Adipose tissue (tissue), 3 donors: ENCODE data around the gene KLC3. TPM values are rescaled to one million over a fixed set of nuclear protein-coding genes. Genes with fewer than 3 reads are reported as not detected.
"Not testable (repeated sequence)": the region's sequence is repeated elsewhere in the genome, so short reads cannot be mapped to it uniquely, and the experiment has no call there.

Experiments
- H3K27ac ChIP-seq: one replicate; pipeline ENCODE4 v1.5.1; 2013; ENCODE audit warnings: low read depth, low read length
- WGBS, 3 donors: extraction: QIAGEN DNeasy Blood & Tissue Kit; methylation state at CpG; one replicate each; pipeline ENCODE4 v1.1.7; 2013; 5-methylcytosine and 5-hydroxymethylcytosine counted together
- polyA plus RNA-seq, 3 donors: library from polyadenylated mRNA; stranded (reverse); fragments of 200-250 nt; gene quantifications; one replicate each; pipeline ENCODE4 v1.2.3, GENCODE V29; 2013
- donor health status: healthy with polysubstance abuse.
- donor health status: Bipolar disorder and iron deficiency.
- donor health status: healthy.

Gene KLC3
- 1 to 10 TPM in 1 of 3 donors, under 1 TPM in 1, not detected in 1; 0.18 to 3.2 TPM for polyA plus RNA-seq

DNA sequence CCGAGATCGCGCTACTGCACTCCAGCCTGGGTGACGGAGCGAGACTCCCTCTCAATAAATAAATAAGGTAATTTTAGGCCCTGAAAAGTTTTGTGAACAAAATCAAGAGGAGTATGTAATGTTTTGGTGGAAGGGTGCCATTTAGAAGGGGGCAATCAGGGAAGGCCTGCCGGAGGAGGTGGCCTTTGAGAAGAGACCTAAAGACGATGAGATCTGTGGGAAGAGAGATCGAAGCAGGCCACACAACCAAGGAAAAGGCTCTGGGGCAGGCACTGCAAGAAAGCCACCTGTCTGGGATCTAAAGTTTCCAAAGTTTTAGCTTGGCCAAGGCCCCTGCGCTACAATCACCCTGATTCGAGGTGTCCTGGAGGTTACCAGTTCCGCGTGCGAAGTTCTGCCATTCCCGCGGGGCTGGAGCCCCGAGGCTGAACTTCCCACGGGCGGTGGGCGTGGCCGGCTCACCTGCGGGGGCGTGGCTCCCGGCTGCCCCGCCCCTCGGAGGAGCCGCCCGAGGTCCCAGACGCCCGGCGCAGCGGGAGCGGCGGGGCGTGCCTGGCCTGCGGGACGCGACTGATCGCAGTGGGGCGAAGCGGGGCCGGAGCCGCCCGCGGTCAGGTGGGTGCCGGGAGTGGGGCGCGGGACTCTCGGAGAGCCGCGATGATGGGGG is at the start of gene KLC3:
TSS of gene KLC3 (plus strand) at position 519 of the 667 bp plus-strand sequence. CDS start 4,792 bp downstream, outside the sequence.
- WGBS, 3 donors, result 10 to 12% (median 11%) methylated on average over 49 to 50 of the region's 50 CpGs
- no peak within 1 kb of the TSS for H3K27ac ChIP-seq

DNA sequence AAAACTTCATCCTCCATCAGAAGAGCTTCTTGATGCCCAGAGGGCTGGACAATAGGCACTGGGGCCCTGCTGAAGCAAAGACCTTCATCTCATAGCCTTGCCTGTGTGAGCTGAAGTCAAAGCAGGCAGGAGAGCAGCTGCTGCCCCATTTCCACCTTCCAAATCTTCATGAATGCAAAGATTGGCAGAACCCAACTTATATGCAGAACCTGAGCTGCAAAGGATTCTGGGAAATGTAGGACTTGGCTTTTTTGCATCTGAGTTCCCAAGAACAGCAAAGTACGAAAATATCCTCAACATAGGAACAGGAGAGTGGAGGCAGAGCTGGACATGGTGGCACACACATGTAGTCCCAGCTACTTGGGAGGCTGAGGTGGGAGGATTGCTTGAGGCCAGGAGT is 48.7 kb upstream of the KLC3 start:
- WGBS, 3 donors, result 94 to 100% (median 96%) methylated on average over 1 of the region's 1 CpG
- H3K27ac ChIP-seq, result no peak overlapping the region

DNA sequence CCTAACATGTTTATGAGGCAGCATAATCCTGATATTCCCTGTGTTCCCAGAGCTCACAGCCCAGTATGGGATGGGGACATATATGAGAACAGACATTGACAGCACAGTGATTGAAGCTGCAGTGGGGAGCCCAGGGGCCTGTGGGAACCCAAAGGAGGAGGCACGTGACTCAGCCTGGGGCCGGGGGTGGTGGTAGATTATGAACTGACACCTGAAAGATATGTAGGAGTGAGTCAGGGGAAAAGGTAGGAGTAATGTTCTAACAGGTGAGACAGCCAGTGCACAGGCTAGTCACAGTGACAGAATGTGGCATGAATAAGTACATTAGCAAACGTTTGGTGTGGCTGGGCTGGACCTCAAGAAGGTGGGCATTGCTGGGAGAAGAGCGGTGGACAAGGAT is 46.9 kb upstream of the KLC3 start:
- 77 to 90% (median 80%) methylated on average over 4 of the region's 4 CpGs for WGBS, 3 donors
- no peak overlapping the region for H3K27ac ChIP-seq

DNA sequence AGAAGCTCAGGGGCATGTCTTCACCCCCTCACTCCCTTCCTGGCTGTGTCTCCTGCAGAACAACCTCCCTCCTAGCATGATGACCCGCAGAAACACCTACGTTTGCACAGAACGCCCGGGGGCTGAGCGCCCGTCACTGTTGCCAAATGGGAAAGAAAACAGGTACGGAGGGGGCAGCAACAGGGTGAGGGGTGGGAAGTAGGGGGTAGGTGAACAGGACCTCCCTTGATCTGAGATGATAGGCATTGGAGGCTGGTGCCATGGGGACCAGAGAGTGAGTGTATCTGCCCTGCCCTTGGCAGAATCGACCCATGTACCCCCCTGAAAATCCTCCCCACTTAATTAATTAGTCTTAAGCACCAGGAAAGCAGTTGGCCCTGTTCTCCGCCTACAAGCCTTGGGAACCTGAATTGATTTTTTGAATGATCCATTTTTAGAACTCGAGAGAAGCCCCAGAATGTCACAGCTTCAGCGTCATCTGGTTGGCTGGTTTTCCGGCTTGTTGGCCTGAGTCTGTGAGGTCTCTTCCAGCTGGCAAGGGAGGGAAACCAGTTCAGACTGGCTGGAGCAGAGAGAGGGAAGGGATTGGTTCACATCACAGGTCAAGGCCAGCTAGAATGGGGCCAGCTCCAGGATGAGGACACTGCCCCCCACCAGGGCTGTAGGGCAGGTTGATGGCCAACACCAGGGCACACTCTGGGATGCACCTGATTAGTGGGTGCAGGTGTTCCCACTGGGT is 46.1 kb upstream of the KLC3 start:
- H3K27ac ChIP-seq, result no peak overlapping the region
- WGBS, 3 donors, result 47 to 88% (median 85%) methylated on average over 12 of the region's 12 CpGs

DNA sequence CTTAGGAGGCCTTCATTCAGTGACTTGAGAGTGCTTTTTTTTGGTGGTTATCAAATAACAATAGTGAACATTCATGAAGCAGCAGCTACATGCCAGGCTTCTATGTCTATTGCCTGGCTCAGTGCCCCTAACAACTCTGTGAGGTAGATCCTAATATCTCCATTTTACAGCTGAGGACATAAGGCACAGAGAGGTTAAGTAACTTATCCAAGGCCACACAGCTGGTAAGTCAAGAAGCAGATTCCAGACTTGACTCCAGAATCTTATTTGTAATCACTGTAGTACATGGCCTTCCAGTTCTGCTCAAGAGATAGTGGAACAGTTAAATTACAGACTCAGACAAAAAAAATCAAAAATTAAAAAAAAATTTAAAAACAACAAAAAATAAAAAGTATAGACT is 44.7 kb upstream of the KLC3 start:
- no peak overlapping the region for H3K27ac ChIP-seq

DNA sequence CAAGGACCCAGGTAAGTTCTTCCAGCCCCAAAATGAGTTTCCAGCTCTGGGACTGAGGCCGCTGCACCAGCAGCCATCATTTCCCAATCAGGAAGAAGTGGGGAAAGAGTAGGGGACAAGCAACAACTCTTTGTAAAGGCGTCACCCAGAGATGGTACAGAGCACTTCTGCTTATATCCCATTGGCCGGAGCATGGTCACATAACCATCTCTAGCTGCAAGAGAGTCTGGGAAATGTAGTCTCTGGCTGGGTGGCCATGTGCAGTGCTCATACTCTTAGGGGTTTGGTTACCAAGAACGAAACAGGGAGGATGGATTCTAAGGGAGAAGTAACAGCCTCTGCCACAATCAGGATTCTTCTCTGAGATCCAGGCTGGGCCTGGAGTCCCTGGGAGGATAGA is 44.2 kb upstream of the KLC3 start:
- 76 to 100% (median 77%) methylated on average over 4 of the region's 4 CpGs for WGBS, 3 donors
- H3K27ac ChIP-seq, result no peak overlapping the region

DNA sequence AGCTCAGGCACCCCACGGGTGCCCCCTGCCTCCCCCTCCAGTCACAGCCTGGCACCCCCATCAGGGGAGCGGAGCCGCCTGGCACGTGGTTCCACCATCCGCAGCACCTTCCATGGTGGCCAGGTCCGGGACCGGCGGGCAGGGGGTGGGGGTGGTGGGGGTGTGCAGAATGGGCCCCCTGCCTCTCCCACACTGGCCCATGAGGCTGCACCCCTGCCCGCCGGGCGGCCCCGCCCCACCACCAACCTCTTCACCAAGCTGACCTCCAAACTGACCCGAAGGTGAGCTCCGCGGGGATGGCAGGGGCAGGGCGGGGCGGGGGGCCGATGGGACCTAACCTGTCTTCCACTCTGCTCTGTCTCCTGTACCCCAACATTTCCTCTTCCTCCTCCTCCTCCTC is 42.9 kb upstream of the KLC3 start:
- 93 to 100% (median 95%) methylated on average over 9 to 18 of the region's 18 CpGs for WGBS, 3 donors
- H3K27ac ChIP-seq, result no peak overlapping the region

DNA sequence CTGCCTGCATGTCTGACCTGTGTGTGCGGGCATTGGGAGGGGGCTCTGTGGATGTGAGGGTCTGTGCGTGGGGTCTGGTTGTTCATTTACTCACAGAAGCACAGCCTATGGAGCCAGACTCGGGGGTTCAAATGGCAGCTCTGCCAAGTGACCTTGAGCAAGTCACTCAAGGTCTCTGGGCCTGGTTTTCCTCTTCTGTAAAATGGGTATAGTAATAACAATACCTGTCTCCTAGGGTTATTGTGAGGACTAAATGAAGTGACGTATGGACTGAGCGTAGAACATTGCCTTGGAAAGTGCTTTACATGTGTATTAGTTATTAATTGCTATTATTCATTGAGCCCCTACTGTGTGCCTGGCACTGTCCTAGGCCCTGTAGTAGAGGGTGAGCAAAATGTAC is 42.3 kb upstream of the KLC3 start:
- WGBS, 3 donors, result 83 to 95% (median 95%) methylated on average over 5 of the region's 5 CpGs
- H3K27ac ChIP-seq, result no peak overlapping the region

DNA sequence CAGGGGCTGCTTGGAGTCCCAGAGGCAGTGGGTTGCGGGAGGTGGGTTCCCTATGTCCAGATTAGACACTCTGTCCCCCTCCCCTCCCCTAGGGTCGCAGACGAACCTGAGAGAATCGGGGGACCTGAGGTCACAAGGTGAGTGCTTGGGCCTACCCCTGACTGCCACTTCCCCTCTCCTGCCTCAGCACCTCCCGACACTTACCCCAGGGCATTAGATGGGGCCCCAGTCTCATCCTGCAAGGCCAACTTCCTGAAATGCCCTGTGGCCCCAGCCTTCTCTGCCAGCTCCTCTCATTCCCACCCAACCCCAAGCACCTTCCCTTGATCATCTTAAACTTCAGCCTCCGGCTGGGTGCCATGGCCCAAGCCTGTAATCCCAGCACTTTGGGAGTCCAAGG is 40.8 kb upstream of the KLC3 start:
- 79 to 98% (median 91%) methylated on average over 6 of the region's 6 CpGs for WGBS, 3 donors

DNA sequence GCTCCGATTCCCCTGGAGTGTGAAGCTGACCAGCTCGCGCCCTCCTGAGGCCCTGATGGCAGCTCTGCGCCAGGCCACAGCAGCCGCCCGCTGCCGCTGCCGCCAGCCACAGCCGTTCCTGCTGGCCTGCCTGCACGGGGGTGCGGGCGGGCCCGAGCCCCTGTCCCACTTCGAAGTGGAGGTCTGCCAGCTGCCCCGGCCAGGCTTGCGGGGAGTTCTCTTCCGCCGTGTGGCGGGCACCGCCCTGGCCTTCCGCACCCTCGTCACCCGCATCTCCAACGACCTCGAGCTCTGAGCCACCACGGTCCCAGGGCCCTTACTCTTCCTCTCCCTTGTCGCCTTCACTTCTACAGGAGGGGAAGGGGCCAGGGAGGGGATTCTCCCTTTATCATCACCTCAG is 38.1 kb upstream of the KLC3 start:
- no peak overlapping the region for H3K27ac ChIP-seq
- 90 to 94% (median 93%) methylated on average over 17 to 27 of the region's 27 CpGs for WGBS, 3 donors

More for the DNA sequence above, 40.8 kb upstream of the KLC3 start:
- H3K27ac ChIP-seq, result no peak overlapping the region

DNA sequence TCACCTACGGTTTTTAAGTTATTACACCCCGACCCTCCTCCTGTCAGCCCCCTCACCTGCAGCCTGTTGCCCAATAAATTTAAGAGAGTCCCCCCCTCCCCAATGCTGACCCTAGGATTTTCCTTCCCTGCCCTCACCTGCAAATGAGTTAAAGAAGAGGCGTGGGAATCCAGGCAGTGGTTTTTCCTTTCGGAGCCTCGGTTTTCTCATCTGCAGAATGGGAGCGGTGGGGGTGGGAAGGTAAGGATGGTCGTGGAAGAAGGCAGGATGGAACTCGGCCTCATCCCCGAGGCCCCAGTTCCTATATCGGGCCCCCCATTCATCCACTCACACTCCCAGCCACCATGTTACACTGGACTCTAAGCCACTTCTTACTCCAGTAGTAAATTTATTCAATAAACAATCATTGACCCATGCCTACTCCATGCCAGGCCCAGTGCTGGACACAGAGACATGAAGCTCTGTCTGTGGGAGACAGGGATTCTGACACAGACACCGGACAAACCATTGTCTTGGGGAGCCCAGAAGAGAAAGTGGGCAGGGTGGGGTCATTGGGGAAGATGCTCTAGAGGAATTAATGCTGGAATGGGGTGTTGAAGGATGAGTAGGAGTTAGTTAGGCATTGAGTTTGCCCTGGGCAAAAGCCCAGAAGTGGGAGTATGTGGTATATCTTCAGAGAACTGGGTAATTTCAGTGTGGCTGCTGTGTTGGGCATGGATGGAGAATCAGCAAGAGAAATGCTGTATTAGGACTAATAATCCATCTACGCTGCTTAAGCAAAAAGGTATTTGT is 37.1 kb upstream of the KLC3 start:
- 95 to 96% (median 95%) methylated on average over 12 of the region's 12 CpGs for WGBS, 3 donors
- no peak overlapping the region for H3K27ac ChIP-seq

DNA sequence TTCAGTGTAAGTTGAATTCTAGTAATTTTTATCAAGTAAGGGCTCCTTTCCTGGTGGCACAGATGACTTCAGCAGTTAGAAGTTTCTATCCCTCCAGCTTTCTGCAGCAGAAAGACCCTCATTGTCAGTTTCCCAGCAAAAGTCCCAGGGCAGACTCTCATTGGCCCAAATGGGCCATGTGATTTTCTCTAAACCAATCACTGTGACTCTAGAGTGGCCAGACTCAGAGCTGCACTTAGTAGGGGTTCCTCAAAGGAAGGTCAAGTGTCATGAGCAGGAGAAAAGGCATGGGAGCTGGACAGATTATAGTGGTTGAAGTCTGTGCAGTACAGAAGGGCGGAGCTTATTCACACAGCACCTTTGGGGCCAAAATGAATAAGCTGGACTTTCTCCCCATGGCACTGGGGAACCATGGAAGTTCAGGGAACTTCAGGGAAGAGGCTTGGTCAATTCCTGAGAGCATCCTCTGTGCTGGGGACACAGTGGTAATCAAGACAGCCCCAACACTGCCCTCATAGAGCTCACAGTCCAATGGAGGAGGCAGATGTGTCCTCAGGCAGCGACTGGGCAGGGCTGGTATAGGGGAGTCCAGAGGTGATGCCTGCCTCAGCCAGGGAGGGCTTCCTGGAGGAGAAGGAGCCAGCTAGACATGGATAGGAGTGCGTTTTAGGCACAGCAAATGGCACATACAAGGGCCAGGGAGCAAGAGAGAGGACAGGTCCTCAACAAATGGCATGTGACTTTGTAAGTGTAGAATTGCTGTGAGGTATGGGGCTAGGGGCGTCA is 36.2 kb upstream of the KLC3 start:
- WGBS, 3 donors, result 72 to 81% (median 75%) methylated on average over 4 of the region's 4 CpGs
- H3K27ac ChIP-seq, result no peak overlapping the region

DNA sequence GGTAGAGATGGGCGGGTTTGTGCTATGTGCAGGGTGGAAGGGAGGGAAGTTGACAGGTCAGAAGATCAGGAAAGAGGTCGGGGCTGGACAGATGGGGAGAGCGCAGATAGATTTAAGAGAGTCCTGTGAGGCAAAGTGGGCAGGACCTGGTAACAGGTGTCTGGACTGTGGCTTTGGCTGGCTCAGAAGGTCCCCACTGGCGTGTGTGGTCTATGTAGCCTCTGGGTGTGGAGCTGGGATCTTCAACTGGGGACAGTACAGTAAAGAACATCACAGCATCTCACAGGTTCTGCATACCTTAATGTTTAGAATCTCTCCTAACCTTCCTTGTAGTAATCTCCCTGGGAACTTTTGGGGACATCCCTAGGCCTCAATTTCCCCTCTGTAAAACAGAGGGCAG is 35.5 kb upstream of the KLC3 start:
- WGBS, 3 donors, result 57 to 70% (median 62%) methylated on average over 4 of the region's 4 CpGs
- no peak overlapping the region for H3K27ac ChIP-seq

DNA sequence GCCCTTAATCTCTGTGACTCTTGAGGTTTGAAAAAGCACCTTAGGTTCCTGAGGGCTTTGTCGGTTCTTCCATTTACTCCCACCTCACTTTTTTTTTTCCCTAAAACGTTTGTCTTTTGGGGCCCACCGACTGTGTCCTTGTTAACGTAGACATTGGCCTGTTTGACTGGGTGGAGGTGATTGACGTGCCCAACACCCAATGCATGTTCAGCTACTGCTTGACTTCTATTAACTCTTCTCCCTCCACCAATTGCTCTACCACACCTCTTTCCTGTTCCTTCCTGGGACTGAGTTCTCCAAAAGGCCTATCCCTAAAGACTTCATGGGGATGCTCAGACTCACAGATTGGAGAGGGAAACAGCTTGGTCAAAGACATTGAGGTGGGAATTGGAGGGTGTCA is 35.1 kb upstream of the KLC3 start:
- H3K27ac ChIP-seq, result no peak overlapping the region
- 13 to 24% (median 19%) methylated on average over 5 of the region's 5 CpGs for WGBS, 3 donors

DNA sequence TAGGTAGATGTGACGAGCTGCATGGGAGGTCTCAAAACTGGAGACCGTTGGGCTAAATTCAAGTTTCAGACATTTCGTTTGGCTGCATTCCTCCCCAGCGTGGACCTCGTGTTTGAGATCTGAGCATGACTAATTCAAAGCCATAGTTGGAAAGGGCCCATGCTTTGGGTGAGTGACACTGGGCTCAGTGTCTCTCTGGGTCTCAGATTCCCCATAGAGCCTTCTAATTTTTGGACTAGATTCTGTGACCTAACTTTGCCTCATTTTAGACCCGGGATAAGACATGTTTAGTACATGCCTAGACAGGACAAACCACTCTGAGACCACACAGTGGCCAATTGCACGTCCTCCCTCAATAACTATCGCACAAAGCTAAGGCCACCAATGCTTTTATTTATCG is 34.5 kb upstream of the KLC3 start:
- H3K27ac ChIP-seq, result no peak overlapping the region
- WGBS, 3 donors, result 43 to 61% (median 44%) methylated on average over 9 of the region's 9 CpGs

DNA sequence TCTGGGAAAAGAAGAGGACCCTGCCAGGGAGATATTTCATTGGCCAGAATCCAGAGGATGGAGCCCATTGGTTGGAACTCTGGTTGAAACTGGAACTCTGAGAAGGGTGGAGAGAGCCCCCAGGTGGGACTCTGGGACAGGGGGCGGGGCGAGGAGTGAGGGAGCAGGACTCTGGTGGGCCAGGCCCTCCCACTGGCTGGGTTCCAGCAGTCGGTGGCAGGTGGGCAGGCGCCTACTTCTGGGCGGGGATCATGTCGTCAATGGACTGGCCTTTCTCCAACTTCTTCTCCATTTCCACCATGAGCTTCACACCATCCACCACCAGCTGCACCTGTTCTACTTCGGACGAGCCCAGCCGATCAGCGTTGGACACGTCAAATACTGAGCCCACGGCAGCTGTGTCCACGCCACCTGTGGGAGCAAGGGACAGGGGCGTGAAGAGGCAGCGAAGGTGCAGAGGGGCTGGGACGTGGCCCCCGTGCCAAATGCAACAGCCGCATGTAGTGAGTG is 34.0 kb upstream of the KLC3 start:
- no peak overlapping the region for H3K27ac ChIP-seq
- 55 to 76% (median 70%) methylated on average over 18 of the region's 18 CpGs for WGBS, 3 donors

DNA sequence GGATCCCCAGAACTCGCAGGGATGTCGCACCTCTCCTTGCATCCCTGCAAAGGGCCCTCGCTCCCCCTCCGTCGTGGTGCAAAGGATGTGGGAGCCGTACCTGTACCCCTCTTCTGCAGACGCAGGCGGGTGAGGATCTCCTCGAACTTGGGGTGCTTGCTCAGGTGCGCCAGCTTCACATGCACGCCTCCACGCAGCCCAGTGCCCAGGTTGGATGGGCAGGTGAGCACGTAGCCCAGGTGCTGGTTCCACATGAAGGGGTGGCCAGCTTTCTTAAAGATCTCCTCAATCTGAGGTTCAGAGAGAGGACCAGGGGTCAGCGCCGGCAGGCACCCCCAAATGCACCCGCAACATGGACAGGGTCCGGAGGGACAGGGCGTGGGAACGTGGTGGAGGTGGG is 33.2 kb upstream of the KLC3 start:
- 85 to 91% (median 89%) methylated on average over 19 of the region's 19 CpGs for WGBS, 3 donors
- no peak overlapping the region for H3K27ac ChIP-seq

DNA sequence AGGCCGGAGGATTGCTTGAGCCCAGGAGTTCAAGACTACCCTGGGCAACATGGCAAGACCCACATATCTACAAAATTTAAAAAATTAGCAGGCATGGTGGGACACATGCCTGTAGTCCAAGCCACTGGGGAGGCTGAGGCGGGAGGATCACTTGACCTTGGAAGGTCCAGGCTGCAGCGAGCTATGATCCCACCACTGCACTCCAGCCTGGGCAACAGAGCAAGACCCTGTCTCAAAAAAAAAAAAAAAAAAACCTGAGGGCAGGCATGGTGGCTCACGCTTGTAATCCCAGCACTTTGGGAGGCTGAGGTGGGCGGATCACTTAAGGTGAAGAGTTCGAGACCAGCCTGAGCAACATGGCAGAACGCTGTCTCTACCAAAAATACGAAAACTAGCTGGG is 31.2 kb upstream of the KLC3 start:
- H3K27ac ChIP-seq, result not testable (repeated sequence)
- WGBS, 3 donors, result 93 to 96% (median 93%) methylated on average over 8 of the region's 8 CpGs
